PC-3 (cell line): Measurements from ENCODE around the gene OR51F1. TPM values are rescaled to one million over a fixed set of nuclear protein-coding genes. Genes with fewer than 3 reads are reported as not detected.

Experiments
- ATAC-seq: fragments of 200-7000 bp; cut with Tn5 transposase; 2 replicates; pipeline ENCODE4 v1.9.1; 2020; ENCODE audit warnings: mild to moderate bottlenecking, moderate library complexity
- BruUV-seq: library from RNA; stranded (reverse); fragments of 400-500 nt; replicated peaks from 2 replicates; lab custom pipeline; 2021; lab: Mats Ljungman, UMichigan
- CTCF ChIA-PET: fragments of 300-600 bp; sonication (Branson Sonifier 250); formaldehyde crosslinking; loops from one replicate; lab custom pipeline; 2022; ENCODE audit warnings: antibody characterized with exemption; lab: Charles Lee
- POLR2A ChIA-PET: fragments of 300-600 bp; sonication (Branson Sonifier 250); formaldehyde crosslinking; loops from one replicate; lab custom pipeline; 2022; ENCODE audit warnings: antibody characterized with exemption; ENCODE audit not compliant: unreplicated experiment; lab: Charles Lee
- DNase-seq: peaks from one replicate; pipeline ENCODE4 v3.0.0-alpha.2; 2015
- H2AFZ ChIP-seq: fragments of 300-600 bp; sonication (generic); 2 replicates; pipeline ENCODE4 v1.6.0; 2016; ENCODE audit warnings: antibody characterized with exemption, low read length
- H3F3A ChIP-seq: fragments of 300-600 bp; sonication (generic); one replicate; pipeline ENCODE4 v1.6.0; 2017; ENCODE audit warnings: antibody characterized with exemption, low read length, control low read depth, mild to moderate bottlenecking; ENCODE audit not compliant: unreplicated experiment
- H3K27ac ChIP-seq: fragments of 300-600 bp; sonication (generic); 2 replicates; pipeline ENCODE4 v1.5.1; 2016; ENCODE audit warnings: mild to moderate bottlenecking, low read length
- H3K27me3 ChIP-seq: fragments of 300-600 bp; sonication (generic); 2 replicates; pipeline ENCODE4 v1.6.1; 2016; ENCODE audit warnings: low read length, mixed read lengths
- H3K36me3 ChIP-seq: fragments of 300-600 bp; sonication (generic); 2 replicates; pipeline ENCODE4 v1.6.1; 2016; ENCODE audit warnings: low read depth, mixed run types, low read length, mixed read lengths
- H3K4me1 ChIP-seq: fragments of 300-600 bp; sonication (generic); 2 replicates; pipeline ENCODE4 v1.5.1; 2016; ENCODE audit warnings: low read length; ENCODE audit not compliant: insufficient read depth
- H3K4me2 ChIP-seq: fragments of 300-600 bp; sonication (generic); 2 replicates; pipeline ENCODE4 v1.6.0; 2016; ENCODE audit warnings: low read length
- H3K4me3 ChIP-seq: fragments of 300-600 bp; sonication (generic); 2 replicates; pipeline ENCODE4 v1.5.1; 2016; ENCODE audit warnings: mild to moderate bottlenecking, low read length, mixed read lengths
- H3K79me2 ChIP-seq: fragments of 300-600 bp; sonication (generic); 2 replicates; pipeline ENCODE4 v1.6.1; 2017; ENCODE audit warnings: low read length, mixed read lengths
- H3K9ac ChIP-seq: fragments of 300-600 bp; sonication (generic); 2 replicates; pipeline ENCODE4 v1.6.0; 2016; ENCODE audit warnings: mild to moderate bottlenecking, low read length
- H3K9me2 ChIP-seq: fragments of 300-600 bp; sonication (generic); replicated peaks from 2 replicates; pipeline ENCODE4 v1.6.1; 2016; ENCODE audit warnings: mixed run types, low read length, mixed read lengths
- H3K9me3 ChIP-seq: fragments of 300-600 bp; sonication (generic); 2 replicates; pipeline ENCODE4 v1.6.1; 2016; ENCODE audit warnings: low read length, mixed read lengths
- H4K20me1 ChIP-seq: fragments of 300-600 bp; sonication (generic); 2 replicates; pipeline ENCODE4 v1.6.1; 2016; ENCODE audit warnings: low read length, mixed read lengths
- CTCF ChIP-seq: fragments of 300-600 bp; sonication (generic); conservative IDR thresholded peaks from 2 replicates; pipeline ENCODE4 v1.5.1; 2017; ENCODE audit warnings: antibody characterized with exemption, low read depth, mild to moderate bottlenecking, low read length
- EZH2 ChIP-seq: fragments of 300-600 bp; sonication (generic); IDR thresholded peaks from one replicate; pipeline ENCODE4 v1.6.1; 2017; ENCODE audit warnings: antibody characterized with exemption, mild to moderate bottlenecking, low read length; ENCODE audit not compliant: unreplicated experiment
- EZH2phosphoT487 ChIP-seq: fragments of 300-600 bp; sonication (generic); IDR thresholded peaks from 2 replicates; pipeline ENCODE4 v1.6.1; 2018; ENCODE audit warnings: mild to moderate bottlenecking, antibody characterized with exemption, low read length, borderline replicate concordance
- intact Hi-C: fragments of 100-400 bp; cut with micrococcal nuclease; formaldehyde crosslinking; loops from 2 replicates; pipeline ENCODE4 v1.9.0; 2023
- total RNA-seq: library from RNA; depleted of rRNA; stranded (reverse); fragments of >200 nt; gene quantifications from 2 replicates; pipeline ENCODE4 v1.2.3, GENCODE V29; 2014

OR51F1 gene
- total RNA-seq, 1 experiment from 2014 or later, result not detected

GRCh38 chr11:4797206-4797605 lies 27.5 kb upstream of the OR51F1 start:
- DNase-seq (no peak), ATAC-seq (no peak)
- Histone ChIP-seq H3K27ac (no peak overlapping the region), H3K79me2 (no peaks in the 10 kb centered on the region), H3K4me2 (no peak overlapping the region), H3K9me3 (no peaks in the 10 kb centered on the region), H3F3A (no peaks in the 10 kb centered on the region), H3K4me1 (no peaks in the 10 kb centered on the region), H3K27me3 (peaks cover 5% of the 10 kb centered on the region), H3K9ac (no peak overlapping the region), H3K36me3 (no peaks in the 10 kb centered on the region), H2AFZ (no peak overlapping the region), H3K9me2 (no peaks in the 10 kb centered on the region), H3K4me3 (no peak overlapping the region), H4K20me1 (no peaks in the 10 kb centered on the region)
- BruUV-seq, result no TSS peak
- POLR2A ChIA-PET, result no interaction called here
- intact Hi-C loops, result no loop called here
- TF ChIP-seq EZH2phosphoT487 (no peak), CTCF (no peak), EZH2 (no peak)
- CTCF ChIA-PET, result no interaction called here

- no peaks in the 10 kb centered on the region for H3K79me2 ChIP-seq
- H3K9me2 ChIP-seq, result no peaks in the 10 kb centered on the region
- intact Hi-C loops, result no loop called here
- BruUV-seq, result no TSS peak
- ChIA-PET POLR2A (no interaction called here), CTCF (no interaction called here)
- no peak overlapping the region for H3K27ac ChIP-seq
- H3K4me2 ChIP-seq, result no peak overlapping the region
- ATAC-seq (no peak), DNase-seq (no peak)
- H3K4me1 ChIP-seq, result no peaks in the 10 kb centered on the region
- H3K36me3 ChIP-seq, result no peaks in the 10 kb centered on the region
- TF ChIP-seq EZH2, result no peak
- TF ChIP-seq EZH2phosphoT487, result no peak
- no peak for TF ChIP-seq CTCF
- H2AFZ ChIP-seq, result no peak overlapping the region
- no peaks in the 10 kb centered on the region for H3F3A ChIP-seq
- H3K9me3 ChIP-seq, result no peaks in the 10 kb centered on the region
- no peaks in the 10 kb centered on the region for H3K27me3 ChIP-seq
- H3K4me3 ChIP-seq, result no peak overlapping the region
- no peak overlapping the region for H3K9ac ChIP-seq
- no peaks in the 10 kb centered on the region for H4K20me1 ChIP-seq
These were observed 12.7 kb upstream of the OR51F1 start for GRCh38 chr11:4782454-4782853.

GRCh38 chr11:4768094-4768493 lies 1.6 kb downstream of the OR51F1 start:
- Histone ChIP-seq H3K9ac (no peak overlapping the region), H3K4me2 (no peak overlapping the region), H3F3A (no peaks in the 10 kb centered on the region), H3K9me3 (no peaks in the 10 kb centered on the region), H3K4me3 (no peak overlapping the region), H4K20me1 (no peaks in the 10 kb centered on the region), H3K9me2 (no peaks in the 10 kb centered on the region), H3K36me3 (no peaks in the 10 kb centered on the region), H3K27ac (no peak overlapping the region), H3K27me3 (no peaks in the 10 kb centered on the region), H3K79me2 (no peaks in the 10 kb centered on the region), H3K4me1 (no peaks in the 10 kb centered on the region), H2AFZ (no peak overlapping the region)
- ChIA-PET POLR2A (no interaction called here), CTCF (no interaction called here)
- ATAC-seq, result no peak
- intact Hi-C loops, result no loop called here
- no TSS peak for BruUV-seq
- no peak for DNase-seq
- TF ChIP-seq EZH2phosphoT487 (no peak), EZH2 (no peak), CTCF (no peak)
